GM10847 (cell line): ENCODE data around the gene SRSF1.
A peak's percentile ranks its signal among the peaks of the same experiment; 100 is the strongest.

ENCODE experiments used
- POLR2A ChIP-seq: IDR thresholded peaks from 2 replicates; pipeline ENCODE4 v1.6.1; 2011; ENCODE audit not compliant: insufficient read length; ENCODE audit errors: extremely low read depth

Gene SRSF1

GRCh38 chr17:58001461-58002124, 5.5 kb downstream of the SRSF1 start:
- no peak for TF ChIP-seq POLR2A

- TF ChIP-seq POLR2A = no peak
These were observed 7.5 kb downstream of the SRSF1 start for GRCh38 chr17:57999496-58000017.

GRCh38 chr17:57999010-57999495, 8.0 kb downstream of the SRSF1 start:
- TF ChIP-seq POLR2A = no peak

GRCh38 chr17:57997085-57997809, 9.8 kb downstream of the SRSF1 start:
- TF ChIP-seq POLR2A = no peak

GRCh38 chr17:57995076-57995956, 11.7 kb downstream of the SRSF1 start:
- TF ChIP-seq POLR2A = peak; percentile 12

GRCh38 chr17:57994436-57994835, 12.6 kb downstream of the SRSF1 start:
- no peak for TF ChIP-seq POLR2A

- no peak for TF ChIP-seq POLR2A
These were observed 13.3 kb downstream of the SRSF1 start for GRCh38 chr17:57993471-57994365.

GRCh38 chr17:57991537-57991936, 15.5 kb downstream of the SRSF1 start:
- no peak for TF ChIP-seq POLR2A

- TF ChIP-seq POLR2A = no peak
These were observed 17.0 kb downstream of the SRSF1 start for GRCh38 chr17:57990037-57990436.

- TF ChIP-seq POLR2A = peak; percentile 74
These were observed 18.5 kb downstream of the SRSF1 start for GRCh38 chr17:57988301-57989250.

GRCh38 chr17:57987581-57988300, 19.3 kb downstream of the SRSF1 start, which contains the start of gene VEZF1:
TSS of gene VEZF1 (minus strand) at chr17:57988254. CDS start at chr17:57988111, 143 bp downstream.
- TF ChIP-seq POLR2A = no peak

- no peak for TF ChIP-seq POLR2A
These were observed 20.0 kb downstream of the SRSF1 start for GRCh38 chr17:57986841-57987580.
